GM18868 (cell line): ENCODE results near the gene SLC35F6.
"Not testable (repeated sequence)": the region's sequence is repeated elsewhere in the genome, so short reads cannot be mapped to it uniquely, and the experiment has no call there.

Source experiments
- ATAC-seq: cut with Tn5 transposase; IDR thresholded peaks from one replicate; pipeline ENCODE4 v1.9.1; 2021; ENCODE audit warnings: mild to moderate bottlenecking, moderate library complexity; ENCODE audit not compliant: unreplicated experiment

Gene SLC35F6

GRCh38 chr2:26754972-26755670 is 9.0 kb upstream of the SLC35F6 start:
- no peak for ATAC-seq

- no peak for ATAC-seq
Observed at GRCh38 chr2:26756337-26756736, 7.7 kb upstream of the SLC35F6 start.

DNA sequence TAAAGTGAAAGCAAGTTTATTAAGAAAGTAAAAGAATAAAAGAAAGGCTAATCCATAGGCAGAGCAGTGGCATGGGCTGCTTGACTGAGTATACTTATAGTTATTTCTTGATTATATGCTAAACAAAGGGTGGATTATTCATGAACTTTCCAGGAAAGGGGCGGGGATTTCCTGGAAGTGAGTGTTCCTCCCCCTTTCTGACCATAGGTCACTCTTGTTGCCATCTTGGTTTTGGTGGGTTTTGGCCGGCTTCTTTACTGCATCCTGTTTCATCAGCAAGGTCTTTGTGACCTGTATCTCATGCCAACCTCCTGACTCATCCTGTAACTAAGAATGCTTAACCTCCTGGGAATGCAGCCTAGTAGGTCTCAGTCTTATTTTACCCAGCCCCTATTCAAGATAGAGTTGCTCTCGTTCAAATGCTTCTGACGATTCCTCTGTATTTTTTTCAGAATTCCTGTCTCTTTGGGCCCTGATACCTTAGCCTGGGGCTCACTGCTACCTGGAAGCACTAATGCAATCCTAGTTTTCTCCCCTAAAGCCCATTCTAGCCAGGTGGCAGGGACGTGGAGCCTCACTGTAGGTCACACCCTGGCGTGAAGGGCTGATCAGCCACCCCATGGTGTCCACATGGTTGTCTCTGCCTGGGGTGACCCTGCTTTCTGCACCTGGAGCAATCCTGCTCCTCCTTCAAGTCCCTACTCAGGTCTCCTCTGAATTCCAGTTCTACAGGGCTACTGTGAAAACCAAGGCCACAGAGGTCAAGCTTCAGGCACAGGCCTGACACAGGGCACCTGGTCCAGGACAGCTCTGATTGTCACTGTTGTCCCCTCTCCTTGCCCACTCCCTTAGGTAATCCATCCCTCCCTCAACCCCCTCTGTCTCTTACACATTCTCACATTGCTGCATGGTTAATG is 6.0 kb upstream of the SLC35F6 start:
- no peak for ATAC-seq

DNA sequence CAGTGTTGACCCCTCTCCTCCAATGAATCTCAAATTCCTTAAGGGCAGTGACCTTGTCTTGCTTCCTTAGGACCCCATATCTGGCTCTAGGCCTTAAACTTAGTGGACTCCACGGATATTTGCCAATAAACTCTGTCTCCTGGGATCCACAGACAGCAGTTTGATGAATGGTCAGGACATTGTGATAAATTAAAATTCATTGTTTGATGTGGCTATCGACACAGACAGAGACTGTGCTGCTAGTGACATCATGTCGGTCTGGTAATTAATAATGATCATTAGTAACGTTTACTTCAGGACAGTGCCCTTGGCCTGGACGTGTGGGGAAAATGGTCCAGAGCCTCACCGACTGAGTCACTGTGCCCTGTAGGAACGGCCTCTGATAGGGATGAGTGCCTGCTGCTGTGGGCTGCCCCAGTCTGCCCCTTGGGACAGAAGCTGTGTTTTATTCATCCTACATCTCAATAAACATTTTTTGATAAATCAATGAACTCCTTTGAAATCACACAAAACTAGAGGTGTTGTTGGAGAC is 5.2 kb upstream of the SLC35F6 start:
- ATAC-seq, result no peak

GRCh38 chr2:26759845-26760244 is 4.2 kb upstream of the SLC35F6 start:
- ATAC-seq, result no peak

GRCh38 chr2:26760991-26761390 is 3.1 kb upstream of the SLC35F6 start:
- ATAC-seq, result not testable (repeated sequence)

- no peak for ATAC-seq
Observed at GRCh38 chr2:26763019-26763418, 1.1 kb upstream of the SLC35F6 start.

GRCh38 chr2:26764906-26765305 is 822 bp downstream of the SLC35F6 start:
- ATAC-seq, result no peak

DNA sequence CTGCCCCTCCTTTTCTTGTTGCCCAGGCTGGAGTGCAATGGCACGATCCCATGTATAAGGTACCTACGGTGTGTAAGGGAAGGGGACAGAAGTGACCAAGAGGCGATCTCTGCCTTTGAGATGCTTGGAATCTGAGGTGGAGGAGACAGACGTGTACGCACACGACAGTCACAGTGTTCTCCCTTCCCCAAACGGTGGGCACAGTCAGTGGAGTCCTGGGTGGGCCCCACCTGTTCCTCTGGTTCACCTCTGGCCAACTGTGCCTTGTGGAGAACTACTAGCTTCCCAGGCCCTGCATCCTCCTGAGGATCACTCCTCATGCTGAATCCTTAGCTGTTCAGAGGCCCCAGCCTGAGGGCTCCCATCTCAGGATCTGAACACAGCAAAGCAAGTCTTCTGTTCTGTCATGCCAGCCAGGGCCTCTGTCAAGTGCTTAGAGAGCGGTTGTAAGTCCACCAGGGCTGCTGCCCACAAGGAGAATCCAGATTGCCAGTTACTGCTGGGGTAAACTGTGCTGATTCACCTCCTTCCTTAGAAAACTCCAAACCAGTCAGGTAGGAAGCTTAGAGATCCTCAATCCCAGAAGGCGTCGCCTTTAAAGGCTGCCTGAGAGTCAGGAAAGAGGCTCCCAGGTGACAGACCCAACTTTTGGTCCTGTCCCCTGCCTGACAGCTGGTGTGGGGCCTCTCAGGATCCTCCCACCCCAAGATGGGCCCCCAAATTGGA is 1.6 kb downstream of the SLC35F6 start:
- ATAC-seq, result no peak

GRCh38 chr2:26767129-26767528 is 3.0 kb downstream of the SLC35F6 start:
- no peak for ATAC-seq

GRCh38 chr2:26767894-26768487 is 3.9 kb downstream of the SLC35F6 start:
- no peak for ATAC-seq

GRCh38 chr2:26768759-26769088 is 4.6 kb downstream of the SLC35F6 start:
- no peak for ATAC-seq

DNA sequence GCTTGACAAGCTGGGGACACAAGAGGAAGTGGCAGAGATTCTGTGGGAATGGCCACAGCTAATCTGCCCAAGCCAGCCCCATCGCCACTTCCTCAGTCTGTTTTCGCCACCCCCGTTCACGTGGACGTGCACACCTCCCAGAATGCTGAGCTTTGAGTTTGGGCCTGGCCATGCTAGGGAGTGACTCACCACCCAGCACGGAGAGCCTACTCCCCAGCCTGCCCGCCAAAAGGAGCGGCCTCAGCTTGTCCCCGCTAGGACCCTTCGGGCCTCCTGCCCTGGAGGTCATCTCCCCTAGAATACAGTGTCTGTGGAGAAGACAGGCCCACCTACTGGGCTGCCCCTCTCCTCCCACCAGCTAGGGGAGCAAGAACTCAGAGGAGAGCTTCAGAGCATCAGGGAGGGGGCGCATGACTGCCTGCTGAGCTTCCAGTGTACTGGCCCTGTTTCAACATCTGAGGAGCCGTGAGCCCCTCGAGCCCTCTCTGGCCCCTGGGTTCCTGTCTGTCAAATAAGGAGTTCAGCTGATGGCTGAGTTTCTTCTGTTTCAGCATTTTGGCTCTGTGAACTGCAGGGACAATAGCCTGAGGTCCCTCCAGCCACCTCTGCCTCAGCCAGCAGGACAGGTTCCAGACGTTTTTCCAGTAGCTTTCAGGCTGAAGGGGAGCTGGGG is 5.1 kb downstream of the SLC35F6 start:
- ATAC-seq, result no peak

- ATAC-seq, result no peak
Observed at GRCh38 chr2:26770986-26771586, 7.0 kb downstream of the SLC35F6 start.

GRCh38 chr2:26772064-26773001 is 8.2 kb downstream of the SLC35F6 start:
- ATAC-seq, result no peak

DNA sequence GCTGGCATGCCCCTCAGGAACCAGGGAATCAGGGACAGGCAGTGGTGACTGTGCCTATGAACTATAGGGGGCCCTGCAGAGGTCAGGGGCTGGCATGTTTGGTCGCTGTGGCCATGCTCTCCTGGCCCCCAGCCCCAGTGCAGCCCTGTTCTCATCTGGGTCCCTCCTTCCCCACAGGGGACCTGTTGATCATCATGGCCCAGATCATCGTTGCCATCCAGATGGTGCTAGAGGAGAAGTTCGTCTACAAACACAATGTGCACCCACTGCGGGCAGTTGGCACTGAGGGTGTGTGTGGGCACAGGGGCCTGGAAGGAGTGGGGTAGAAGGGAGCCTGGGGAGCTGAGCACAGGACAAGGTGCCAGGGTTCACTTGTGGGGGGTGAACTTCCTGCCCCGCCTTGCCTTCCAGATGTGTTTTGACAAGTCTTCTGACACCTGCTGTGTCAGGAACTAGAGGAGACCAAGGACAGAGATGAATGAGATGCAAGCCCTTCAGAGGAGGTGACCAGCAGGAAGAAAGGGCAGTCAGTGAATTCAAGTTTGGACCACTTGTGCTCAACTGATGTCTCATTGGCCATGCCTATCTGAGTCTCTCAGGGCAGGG is 12.2 kb downstream of the SLC35F6 start:
- ATAC-seq, result no peak

GRCh38 chr2:26778098-26778497 is 14.0 kb downstream of the SLC35F6 start:
- no peak for ATAC-seq

DNA sequence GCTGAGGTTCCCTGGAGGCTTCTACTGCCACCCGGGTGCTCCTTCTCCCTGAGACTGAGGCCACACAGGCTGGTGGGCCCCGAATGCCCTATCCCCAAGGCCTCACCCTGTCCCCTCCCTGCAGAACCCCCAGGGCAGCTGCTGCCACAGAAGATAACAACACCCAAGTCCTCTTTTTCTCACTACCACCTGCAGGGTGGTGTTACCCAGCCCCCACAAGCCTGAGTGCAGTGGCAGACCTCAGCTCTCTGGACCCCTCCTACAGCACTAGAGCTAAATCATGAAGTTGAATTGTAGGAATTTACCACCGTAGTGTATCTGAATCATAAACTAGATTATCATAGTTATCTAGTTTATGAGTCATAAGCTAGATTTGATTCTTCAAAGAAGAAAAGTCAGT is 14.4 kb downstream of the SLC35F6 start:
- no peak for ATAC-seq
